H1 (cell line): ENCODE results near the gene SLMAP. TPM values are rescaled to one million over a fixed set of nuclear protein-coding genes. Genes with fewer than 3 reads are reported as not detected.
A peak's percentile ranks its signal among the peaks of the same experiment; 100 is the strongest.

ENCODE experiments used
- CTCF ChIA-PET: fragments of 300-600 bp; sonication (Branson Sonifier 250); formaldehyde crosslinking; loops from one replicate; lab custom pipeline; 2021; ENCODE audit not compliant: partially characterized antibody; lab: Charles Lee
- POLR2A ChIA-PET: fragments of 300-600 bp; sonication (Branson Sonifier 250); formaldehyde crosslinking; loops from one replicate; lab custom pipeline; 2021; ENCODE audit warnings: inconsistent platforms; ENCODE audit not compliant: partially characterized antibody; lab: Charles Lee
- DNase-seq, 2 experiments: peaks; one replicate each; pipeline versions ENCODE4 v3.0.0 to v3.0.0-alpha.2; 2010 to 2022; ENCODE audit warnings: low spot score in 2 of 2, low read depth in 1 of 2, mixed read lengths in 1 of 2
- FAIRE-seq: peaks from 2 replicates; lab custom pipeline; 2011; peaks lifted over from hg19 to GRCh38; lab: Jason Lieb, UNC
- H2AFZ ChIP-seq: 2 replicates; pipeline ENCODE4 v1.8.1; 2012; ENCODE audit warnings: low read length, inconsistent platforms
- H2AK5ac ChIP-seq: 2 replicates; pipeline ENCODE4 v1.6.1; 2013; ENCODE audit warnings: low read depth, low read length
- H2BK120ac ChIP-seq: replicated peaks from 2 replicates; pipeline ENCODE3; 2013; ENCODE audit warnings: low read depth, low read length, inconsistent platforms
- H2BK12ac ChIP-seq: 2 replicates; pipeline ENCODE4 v1.6.1; 2013; ENCODE audit warnings: low read depth, low read length
- H2BK15ac ChIP-seq: 2 replicates; pipeline ENCODE4 v1.6.1; 2013; ENCODE audit warnings: low read length
- H2BK20ac ChIP-seq: 2 replicates; pipeline ENCODE4 v1.6.1; 2013; ENCODE audit warnings: low read length
- H2BK5ac ChIP-seq: 2 replicates; pipeline ENCODE4 v1.6.1; 2013; ENCODE audit warnings: low read depth, low read length
- H3K14ac ChIP-seq: 2 replicates; pipeline ENCODE4 v1.6.1; 2013; ENCODE audit warnings: inconsistent platforms; ENCODE audit not compliant: insufficient read length
- H3K18ac ChIP-seq: 2 replicates; pipeline ENCODE4 v1.6.1; 2013; ENCODE audit warnings: low read length; ENCODE audit errors: extremely low read depth
- H3K23ac ChIP-seq: 2 replicates; pipeline ENCODE4 v1.6.1; 2013; ENCODE audit warnings: inconsistent platforms; ENCODE audit not compliant: insufficient read length
- H3K23me2 ChIP-seq: 2 replicates; pipeline ENCODE4 v1.6.1; 2013; ENCODE audit warnings: low read depth, low read length
- H3K27ac ChIP-seq: 2 replicates; pipeline ENCODE4 v1.6.1; 2011; ENCODE audit warnings: low read depth, low read length, inconsistent platforms
- H3K27me3 ChIP-seq, 4 experiments: replicated peaks in 1 of 4; 1 replicate in 1 of 4; 2 replicates in 3 of 4; pipeline versions ENCODE4 v1.6.1 to v1.8.1; 2011 to 2013; ENCODE audit warnings: low read length in 3 of 4, mild to moderate bottlenecking in 3 of 4, inconsistent platforms in 2 of 4, mixed read lengths in 2 of 4, moderate library complexity in 1 of 4; ENCODE audit not compliant: control insufficient read depth in 3 of 4, insufficient read depth in 3 of 4; ENCODE audit errors: extremely low read depth in 1 of 4
- H3K36me3 ChIP-seq, 4 experiments: 2 replicates each; pipeline versions ENCODE4 v1.6.1 to v1.8.1; 2011 to 2013; ENCODE audit warnings: mild to moderate bottlenecking in 4 of 4, low read length in 3 of 4, moderate library complexity in 2 of 4, control low read depth in 1 of 4, inconsistent platforms in 1 of 4; ENCODE audit not compliant: insufficient read depth in 4 of 4, control insufficient read depth in 2 of 4
- H3K4ac ChIP-seq: replicated peaks from 2 replicates; pipeline ENCODE3; 2013; ENCODE audit warnings: low read length, low read depth, mixed read lengths, inconsistent platforms; ENCODE audit not compliant: insufficient read length
- H3K4me1 ChIP-seq, 4 experiments: replicated peaks in 1 of 4; 1 replicate in 1 of 4; 2 replicates in 3 of 4; pipeline versions ENCODE4 v1.6.1 to v1.8.1; 2011 to 2013; ENCODE audit warnings: low read length in 3 of 4, inconsistent platforms in 2 of 4, mixed read lengths in 1 of 4; ENCODE audit not compliant: insufficient read depth in 4 of 4, control insufficient read depth in 3 of 4
- H3K4me2 ChIP-seq, 2 experiments: 2 replicates each; pipeline versions ENCODE4 v1.6.1 to v1.8.1; 2011 to 2013; ENCODE audit warnings: low read depth in 2 of 2, low read length in 2 of 2, control low read depth in 1 of 2, inconsistent platforms in 1 of 2, mild to moderate bottlenecking in 1 of 2; ENCODE audit not compliant: insufficient read depth in 1 of 2
- H3K4me3 ChIP-seq, 4 experiments: fragments of 200-600, 300-600 bp in 1 of 4; sonication (generic), shearing (Covaris generic), sonication (Bioruptor Twin) in 1 of 4; 2 replicates each; pipeline versions ENCODE4 v1.5.1 to v1.8.1; 2011 to 2016; ENCODE audit warnings: low read length in 4 of 4, low read depth in 3 of 4, control low read depth in 2 of 4, inconsistent platforms in 2 of 4, mild to moderate bottlenecking in 2 of 4, mixed read lengths in 1 of 4, moderate library complexity in 1 of 4; ENCODE audit not compliant: insufficient read depth in 2 of 4; ENCODE audit errors: extremely low read depth in 1 of 4
- H3K56ac ChIP-seq: replicated peaks from 2 replicates; pipeline ENCODE3; 2013; ENCODE audit warnings: low read depth, mild to moderate bottlenecking, mixed read lengths, low read length, inconsistent platforms; ENCODE audit not compliant: insufficient read length
- H3K79me1 ChIP-seq: 2 replicates; pipeline ENCODE4 v1.6.1; 2013; ENCODE audit warnings: low read depth, low read length, control low read depth
- H3K79me2 ChIP-seq, 2 experiments: 2 replicates each; pipeline versions ENCODE4 v1.6.1 to v1.8.1; 2012 to 2013; ENCODE audit warnings: low read length in 2 of 2, mild to moderate bottlenecking in 2 of 2, inconsistent platforms in 1 of 2; ENCODE audit not compliant: insufficient read depth in 2 of 2, control insufficient read depth in 1 of 2
- H3K9ac ChIP-seq, 4 experiments: replicated peaks in 1 of 4; 1 replicate in 1 of 4; 2 replicates in 3 of 4; pipeline versions ENCODE4 v1.6.1 to v1.8.1; 2011 to 2013; ENCODE audit warnings: low read depth in 3 of 4, low read length in 3 of 4, control low read depth in 2 of 4, mild to moderate bottlenecking in 2 of 4, moderate library complexity in 2 of 4, inconsistent platforms in 1 of 4; ENCODE audit errors: extremely low read depth in 1 of 4
- H3K9me3 ChIP-seq, 2 experiments: 2 replicates each; pipeline versions ENCODE4 v1.6.1 to v1.8.1; 2012 to 2013; ENCODE audit warnings: mild to moderate bottlenecking in 2 of 2, moderate library complexity in 2 of 2, control low read depth in 1 of 2, inconsistent platforms in 1 of 2, low read depth in 1 of 2, low read length in 1 of 2, mixed read lengths in 1 of 2; ENCODE audit not compliant: insufficient read depth in 2 of 2
- H4K20me1 ChIP-seq, 2 experiments: replicated peaks in 1 of 2; 2 replicates each; pipeline versions ENCODE3 to v1.8.1; 2011 to 2013; ENCODE audit warnings: inconsistent platforms in 2 of 2, low read length in 2 of 2, mild to moderate bottlenecking in 1 of 2; ENCODE audit not compliant: insufficient read depth in 2 of 2, control insufficient read depth in 1 of 2
- H4K5ac ChIP-seq: 2 replicates; pipeline ENCODE4 v1.6.1; 2013; ENCODE audit warnings: low read length, low read depth, mixed read lengths, inconsistent platforms; ENCODE audit not compliant: insufficient read length
- H4K8ac ChIP-seq: 2 replicates; pipeline ENCODE4 v1.8.0; 2013; ENCODE audit warnings: mild to moderate bottlenecking, moderate library complexity, low read length, inconsistent platforms; ENCODE audit not compliant: insufficient read depth; ENCODE audit errors: extremely low read depth
- H4K91ac ChIP-seq: replicated peaks from 2 replicates; pipeline ENCODE3; 2013; ENCODE audit warnings: low read length, mixed read lengths, inconsistent platforms; ENCODE audit not compliant: insufficient read length
- CBX8 ChIP-seq: fragments of 300-800, 300-1000 bp; sonication (generic); IDR thresholded peaks from 2 replicates; pipeline ENCODE4 v1.7.1; 2016; ENCODE audit warnings: low read depth, low read length, borderline replicate concordance
- JUN ChIP-seq: IDR thresholded peaks from 2 replicates; pipeline ENCODE4 v1.6.1; 2011; ENCODE audit warnings: low read depth, mild to moderate bottlenecking, improper control_type of control experiment, low read length
- JUND ChIP-seq: IDR thresholded peaks from 2 replicates; pipeline ENCODE4 v1.6.1; 2011; ENCODE audit warnings: mild to moderate bottlenecking, improper control_type of control experiment, low read length
- NANOG ChIP-seq: IDR thresholded peaks from 2 replicates; pipeline ENCODE4 v1.6.1; 2011; ENCODE audit warnings: low read length, low read depth, mild to moderate bottlenecking, inconsistent platforms; ENCODE audit not compliant: insufficient read depth, poor library complexity, severe bottlenecking
- PHF8 ChIP-seq: fragments of 200-600 bp; sonication (generic); conservative IDR thresholded peaks from 2 replicates; pipeline ENCODE4 v1.7.1; 2012; ENCODE audit warnings: low read depth, mild to moderate bottlenecking, inconsistent platforms, low read length, moderate library complexity
- POU5F1 ChIP-seq: IDR thresholded peaks from 2 replicates; pipeline ENCODE4 v1.6.1; 2011; ENCODE audit warnings: low read depth, mild to moderate bottlenecking, low read length, moderate library complexity
- RAD21 ChIP-seq, 2 experiments: IDR thresholded peaks in 1 of 2; conservative IDR thresholded peaks in 1 of 2; 2 replicates each; pipeline ENCODE4 v1.6.1; 2011; ENCODE audit warnings: low read depth in 2 of 2, low read length in 2 of 2, improper control_type of control experiment in 1 of 2, inconsistent platforms in 1 of 2, mild to moderate bottlenecking in 1 of 2, moderate library complexity in 1 of 2
- RFX5 ChIP-seq: IDR thresholded peaks from 2 replicates; pipeline ENCODE4 v1.6.1; 2011; ENCODE audit warnings: low read depth, low read length, improper control_type of control experiment, borderline replicate concordance
- RXRA ChIP-seq: IDR thresholded peaks from 2 replicates; pipeline ENCODE4 v1.6.1; 2011; ENCODE audit warnings: low read depth, mild to moderate bottlenecking, low read length, moderate library complexity; ENCODE audit not compliant: insufficient read depth
- SIRT6 ChIP-seq: IDR thresholded peaks from one replicate; pipeline ENCODE4 v1.7.1; 2012; ENCODE audit warnings: low read length, inconsistent platforms
- TBP ChIP-seq: IDR thresholded peaks from 2 replicates; pipeline ENCODE4 v1.6.1; 2011; ENCODE audit warnings: low read depth, low read length, improper control_type of control experiment
- YY1 ChIP-seq: IDR thresholded peaks from 2 replicates; pipeline ENCODE4 v1.6.1; 2011; ENCODE audit warnings: low read depth, mild to moderate bottlenecking, low read length
- ZNF274 ChIP-seq: IDR thresholded peaks from 2 replicates; pipeline ENCODE4 v1.7.0; 2012; ENCODE audit warnings: low read length, borderline replicate concordance; ENCODE audit errors: extremely low read depth
- polyA plus RNA-seq, 7 experiments: library from polyadenylated mRNA; depleted of rRNA in 3 of 7; stranded (reverse) in 5 of 7; unstranded in 2 of 7; fragments of >200 nt in 5 of 7; fragments of 200-250 nt in 2 of 7; gene quantifications; 1 replicate in 5 of 7; 2 replicates in 1 of 7; 4 replicates in 1 of 7; pipeline versions ENCODE4 v1.2.1 to v1.2.3, GENCODE V29; 2011 to 2013; ENCODE audit warnings: missing spikeins in 2 of 7, mixed read lengths in 2 of 7
- total RNA-seq: library from RNA; stranded (reverse); fragmentation: NEBNext Ultra II Directional; extraction: Animal tissue kit (Norgen Biotek cat#: 25700); gene quantifications from 2 replicates; pipeline ENCODE4 v1.2.1, GENCODE V29; 2021
- TF ChIP-seq, protein P1 (sequence below): IDR thresholded peaks from 2 replicates; pipeline ENCODE4 v1.6.1; 2011; ENCODE audit warnings: low read length, improper control_type of control experiment

The SLMAP gene
- total and polyA plus RNA-seq, 2 of the 8 experiments (the other 6 are each of a cell fraction or from before 2014, with no cell fraction given) = 13.6 to 70.4 TPM

- CTCF ChIA-PET = interaction anchor here (0.6 to 1.4 kb wide), 4 partner anchors 7 to 335 kb away, joined by 3 to 4 read pairs (median 3); no protein-coding TSS in a partner anchor
- Histone ChIP-seq H3K27ac (no peak overlapping the region), H3K18ac (no peak overlapping the region), H2BK12ac (no peak overlapping the region), H2BK15ac (no peak overlapping the region), H3K56ac (no peak overlapping the region), H2AFZ (no peak overlapping the region), H3K9me3 (no peaks in the 10 kb centered on the region), H3K9ac (no peak overlapping the region), H2BK120ac (no peak overlapping the region), H3K79me2 (peaks cover 0 to 22% of the 10 kb centered on the region in 2 experiments; a peak in 2 of 4 replicates), H4K20me1 (no peaks in the 10 kb centered on the region), H3K79me1 (no peaks in the 10 kb centered on the region), H3K4ac (no peak overlapping the region), H2BK5ac (no peak overlapping the region), H2AK5ac (no peak overlapping the region), H3K14ac (no peak overlapping the region), H3K36me3 (no peaks in the 10 kb centered on the region), H3K27me3 (no peaks in the 10 kb centered on the region), H3K4me2 (peak overlapping the region; percentile 10 to 20; a peak in 2 of 4 replicates), H3K23ac (no peak overlapping the region), H2BK20ac (no peak overlapping the region), H3K4me1 (peaks cover 0 to 19% (median 6%) of the 10 kb centered on the region in 4 experiments; a peak in 4 of 7 replicates), H4K5ac (peak overlapping the region; percentile 6), H3K4me3 (0 out of 8 replicates have a peak overlapping the region, but pooled peaks of 1 of the 4 experiments have one; percentile 2), H4K8ac (no peak overlapping the region), H3K23me2 (no peaks in the 10 kb centered on the region), H4K91ac (no peak overlapping the region)
- DNase-seq (no peak), FAIRE-seq (no peak)
- POLR2A ChIA-PET = interaction anchor here (1.1 to 1.6 kb wide), 3 partner anchors 12 to 239 kb away, joined by 3 to 4 read pairs (median 4); partner anchors contain the start of gene SLMAP
- TF ChIP-seq JUN (no peak), YY1 (no peak), RXRA (no peak), RFX5 (no peak), JUND (no peak), NANOG (no peak), POU5F1 (no peak), ZNF274 (no peak), SIRT6 (no peak), CBX8 (no peak), PHF8 (no peak), TBP (no peak), RAD21 (IDR thresholded peaks at IDR 0.05 in 1 of 2, conservative IDR thresholded peaks at IDR 0.05 in 1 of 2; ENCODE audit: low read depth in 2 of 2, low read length in 2 of 2) (no peak)
- TF ChIP-seq, protein P1, sequence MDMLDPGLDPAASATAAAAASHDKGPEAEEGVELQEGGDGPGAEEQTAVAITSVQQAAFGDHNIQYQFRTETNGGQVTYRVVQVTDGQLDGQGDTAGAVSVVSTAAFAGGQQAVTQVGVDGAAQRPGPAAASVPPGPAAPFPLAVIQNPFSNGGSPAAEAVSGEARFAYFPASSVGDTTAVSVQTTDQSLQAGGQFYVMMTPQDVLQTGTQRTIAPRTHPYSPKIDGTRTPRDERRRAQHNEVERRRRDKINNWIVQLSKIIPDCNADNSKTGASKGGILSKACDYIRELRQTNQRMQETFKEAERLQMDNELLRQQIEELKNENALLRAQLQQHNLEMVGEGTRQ = no peak
Measured at GRCh38 chr3:57832486-57832885, 76.4 kb downstream of the SLMAP start.
